ENCODE results near the gene FRMD1.

FRMD1 gene

DNA sequence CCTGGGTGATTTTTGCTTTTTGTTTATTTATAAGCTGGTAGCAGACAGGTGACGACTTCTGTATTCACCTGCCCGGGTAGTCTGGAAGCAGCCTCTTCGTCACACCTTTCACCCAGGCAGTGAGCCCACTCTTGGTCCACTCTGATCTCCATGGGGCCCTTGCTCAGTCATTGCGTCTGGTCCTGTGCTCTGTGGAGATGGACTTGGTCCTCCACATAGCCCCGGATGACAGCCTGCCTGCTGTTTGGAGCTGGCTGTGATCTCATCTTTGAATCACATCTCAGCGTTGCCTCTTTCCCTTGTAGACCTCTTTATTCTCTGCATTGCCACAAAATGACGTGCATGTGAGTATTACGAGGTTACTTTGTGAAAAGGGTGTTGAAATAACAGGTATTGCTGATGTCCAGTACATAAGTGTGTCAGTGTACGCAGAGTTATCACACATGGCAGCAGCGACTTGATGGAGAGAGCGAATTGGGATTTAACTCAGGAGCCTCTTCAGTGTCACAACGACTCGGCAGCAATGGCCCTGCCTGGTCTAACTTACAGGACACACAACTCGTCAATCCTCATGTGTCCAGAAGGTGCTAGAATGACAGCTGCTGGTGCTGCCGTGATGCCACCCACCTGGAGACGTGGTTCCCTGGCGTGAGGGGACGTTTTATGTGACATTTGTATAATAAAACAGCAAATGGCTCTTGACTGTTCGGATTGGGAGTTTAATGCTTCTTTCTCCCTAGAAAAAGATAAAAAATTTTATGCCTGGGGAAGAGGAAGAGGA, 24.2 kb upstream of the FRMD1 start:
- DNase-seq (ENCODE audit: insufficient read length, low spot score): no peak
- FAIRE-seq: no peak
- TF ChIP-seq TAF1 (IDR thresholded peaks at IDR 0.05; ENCODE audit: low read depth, low read length) (no peak), POLR2A (IDR thresholded peaks at IDR 0.05; ENCODE audit: low read depth, low read length) (no peak), PAX5 (IDR thresholded peaks at IDR 0.05; ENCODE audit: insufficient read depth, low read length, severe bottlenecking) (no peak), POU2F2 (IDR thresholded peaks at IDR 0.05; ENCODE audit: low read depth, low read length) (no peak), POLR2AphosphoS5 (IDR thresholded peaks at IDR 0.05; ENCODE audit: low read depth, low read length) (no peak), SPI1 (IDR thresholded peaks at IDR 0.05; ENCODE audit: low read depth, low read length) (no peak)

DNA sequence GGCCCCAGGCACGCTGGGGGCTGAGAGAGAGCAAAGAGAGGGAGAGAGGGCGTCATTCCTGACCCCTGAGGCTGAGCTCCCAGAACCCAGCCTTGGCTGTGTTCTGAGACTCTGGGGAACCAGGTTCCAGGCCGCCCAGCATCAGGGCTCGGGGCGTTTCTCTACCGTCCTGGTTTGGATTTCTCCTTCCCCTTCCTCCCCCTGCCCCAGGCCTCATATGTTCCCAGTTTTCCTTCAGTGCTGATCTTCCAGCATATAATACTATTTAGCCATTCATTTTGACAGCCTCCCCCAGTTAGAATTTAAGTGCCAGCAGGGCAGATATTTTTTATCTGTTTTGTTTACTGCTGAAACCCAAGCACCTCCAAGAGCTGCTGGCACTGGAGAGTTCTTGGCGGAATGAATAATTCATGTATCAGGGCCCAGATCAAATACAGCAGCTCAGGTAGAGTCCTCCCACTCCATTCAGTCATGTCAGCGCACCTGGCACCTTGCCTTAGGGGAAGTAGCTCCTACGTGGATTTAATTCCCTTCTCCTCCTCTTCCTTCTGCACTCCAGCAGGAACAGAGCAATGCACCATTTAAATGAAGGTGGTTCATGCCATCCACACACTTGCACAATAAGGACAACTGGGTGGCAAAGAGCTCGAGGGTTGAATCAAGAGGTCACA, 23.4 kb upstream of the FRMD1 start:
- TF ChIP-seq TAF1 (IDR thresholded peaks at IDR 0.05; ENCODE audit: low read depth, low read length) (no peak), POLR2A (IDR thresholded peaks at IDR 0.05; ENCODE audit: low read depth, low read length) (no peak), SPI1 (IDR thresholded peaks at IDR 0.05; ENCODE audit: low read depth, low read length) (no peak), POLR2AphosphoS5 (IDR thresholded peaks at IDR 0.05; ENCODE audit: low read depth, low read length) (no peak), POU2F2 (IDR thresholded peaks at IDR 0.05; ENCODE audit: low read depth, low read length) (no peak), PAX5 (IDR thresholded peaks at IDR 0.05; ENCODE audit: insufficient read depth, low read length, severe bottlenecking) (no peak)
- FAIRE-seq (no peak), DNase-seq (ENCODE audit: insufficient read length, low spot score) (no peak)

DNA sequence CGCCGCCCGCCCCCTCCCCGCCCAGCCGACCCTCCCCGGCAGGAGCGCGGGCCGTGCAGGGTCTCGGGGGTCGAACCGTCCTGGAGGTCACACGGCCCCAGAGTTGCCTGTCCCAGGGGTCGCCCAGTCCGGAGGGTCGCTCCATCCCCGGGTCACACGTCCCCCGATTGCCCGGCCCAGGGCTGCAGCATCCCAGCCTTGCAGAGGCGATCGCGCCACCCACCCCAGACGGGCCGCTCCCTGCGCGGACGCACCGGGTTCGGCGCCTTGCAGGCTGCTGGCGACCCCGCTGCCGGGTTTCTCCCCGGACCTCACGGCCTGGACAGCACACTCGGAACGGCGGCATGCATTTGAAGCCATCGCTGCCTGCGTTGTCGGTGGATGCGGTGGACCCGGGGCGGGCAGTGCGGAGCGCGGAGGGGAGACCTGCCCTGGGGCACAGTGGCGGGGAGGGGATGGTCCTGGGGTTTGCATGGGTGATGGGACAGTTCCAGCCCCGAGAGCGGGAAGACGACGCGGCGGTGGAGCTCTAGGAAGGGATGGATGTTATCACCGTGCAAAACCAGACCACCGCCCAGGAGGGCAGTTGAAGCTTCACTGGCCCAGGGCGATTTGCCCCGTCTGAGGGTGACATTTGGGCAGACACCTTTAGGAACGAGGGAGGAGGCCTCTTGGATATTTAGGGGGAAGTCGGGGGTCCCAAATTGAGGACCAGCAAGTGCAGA, 22.7 kb upstream of the FRMD1 start:
- DNase-seq (ENCODE audit: insufficient read length, low spot score): no peak
- no peak for FAIRE-seq
- no peak for TF ChIP-seq TAF1 (IDR thresholded peaks at IDR 0.05; ENCODE audit: low read depth, low read length)

DNA sequence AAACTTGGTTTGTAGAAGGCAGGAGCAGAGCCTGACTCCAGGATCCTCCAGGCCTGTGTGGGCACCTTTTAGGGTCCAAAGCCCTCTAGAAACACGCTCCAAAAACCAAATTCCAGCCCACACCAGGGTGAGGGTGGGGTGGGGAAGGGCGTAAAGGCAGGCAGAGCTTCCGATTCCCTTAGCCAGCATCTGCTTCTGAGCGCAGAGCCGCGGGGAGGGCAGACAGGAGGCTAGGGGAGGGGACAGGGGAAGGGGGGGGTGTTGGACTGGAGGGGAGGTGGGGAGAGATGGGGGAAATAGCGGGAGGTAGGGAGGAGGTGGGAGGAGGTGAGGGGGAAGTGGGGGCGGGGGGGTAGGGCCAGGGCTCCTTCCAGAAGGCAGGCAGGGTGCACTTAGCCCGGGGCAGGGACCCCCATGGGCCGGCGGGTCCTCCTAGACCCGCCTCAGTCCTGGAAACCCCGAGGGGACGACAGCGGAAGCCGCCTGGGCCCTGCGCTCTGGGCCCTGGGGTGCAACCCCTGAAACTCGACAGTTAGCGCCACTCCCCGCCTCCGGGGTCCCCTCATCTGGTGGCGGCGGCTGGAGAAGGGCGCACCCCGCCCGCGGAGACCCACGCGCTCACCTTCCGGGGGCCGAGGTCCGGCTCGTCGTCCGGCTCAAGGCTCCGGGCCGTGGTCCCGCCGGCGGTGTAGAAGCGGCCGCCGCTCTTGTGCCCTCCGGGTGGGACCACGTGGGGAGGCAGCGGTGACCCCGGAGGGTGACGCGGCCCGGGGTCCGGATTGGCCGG, 22.0 kb upstream of the FRMD1 start:
- FAIRE-seq: no peak
- TF ChIP-seq SPI1 (IDR thresholded peaks at IDR 0.05; ENCODE audit: low read depth, low read length): no peak
- TF ChIP-seq POU2F2 (IDR thresholded peaks at IDR 0.05; ENCODE audit: low read depth, low read length): no peak
- TF ChIP-seq POLR2AphosphoS5 (IDR thresholded peaks at IDR 0.05; ENCODE audit: low read depth, low read length): no peak
- no peak for TF ChIP-seq POLR2A (IDR thresholded peaks at IDR 0.05; ENCODE audit: low read depth, low read length)
- TF ChIP-seq PAX5 (IDR thresholded peaks at IDR 0.05; ENCODE audit: insufficient read depth, low read length, severe bottlenecking): no peak
- no peak for TF ChIP-seq TAF1 (IDR thresholded peaks at IDR 0.05; ENCODE audit: low read depth, low read length)
- DNase-seq (ENCODE audit: insufficient read length, low spot score): no peak

DNA sequence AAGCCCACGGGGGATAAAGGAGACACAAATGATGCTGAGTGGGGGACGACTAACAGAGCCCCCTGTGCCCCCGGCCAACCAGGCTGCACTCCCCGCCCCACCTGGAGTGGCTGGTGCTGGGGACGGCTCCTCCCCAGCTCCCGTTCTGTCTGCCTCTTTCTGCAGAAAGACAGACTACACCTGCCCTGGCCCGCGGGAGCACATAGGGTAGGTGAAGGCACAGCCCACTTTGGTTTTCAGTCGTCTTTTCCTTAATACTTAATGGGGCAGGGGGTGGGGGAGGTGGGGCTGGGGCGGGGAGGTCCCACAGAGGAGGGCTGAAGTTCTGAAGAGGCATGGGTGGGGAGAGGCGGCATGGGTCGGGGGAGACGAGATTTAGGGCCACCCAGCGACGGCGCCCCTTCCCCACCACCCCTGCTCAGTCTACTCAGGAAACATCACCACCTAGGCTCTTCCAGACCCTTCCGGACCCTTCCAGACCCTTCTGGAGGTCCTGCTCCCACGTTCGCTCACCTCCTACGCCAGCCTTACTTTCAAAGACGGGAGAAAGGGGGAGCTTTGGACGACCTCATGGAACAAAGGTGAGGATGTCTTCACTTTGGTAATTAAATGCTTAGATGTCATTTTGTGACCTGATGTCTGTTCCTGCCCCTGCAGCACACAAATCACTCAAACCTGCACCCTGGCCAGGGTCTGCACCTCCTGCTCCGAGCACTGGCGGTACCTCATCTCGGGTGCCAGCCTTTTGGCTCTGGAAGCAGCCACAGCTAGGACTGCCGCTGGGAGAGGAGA, 21.2 kb upstream of the FRMD1 start:
- no peak for DNase-seq (ENCODE audit: insufficient read length, low spot score)
- no peak for TF ChIP-seq POLR2A (IDR thresholded peaks at IDR 0.05; ENCODE audit: low read depth, low read length)
- TF ChIP-seq POLR2AphosphoS5 (IDR thresholded peaks at IDR 0.05; ENCODE audit: low read depth, low read length): no peak
- no peak for TF ChIP-seq SPI1 (IDR thresholded peaks at IDR 0.05; ENCODE audit: low read depth, low read length)
- TF ChIP-seq POU2F2 (IDR thresholded peaks at IDR 0.05; ENCODE audit: low read depth, low read length): no peak
- no peak for TF ChIP-seq TAF1 (IDR thresholded peaks at IDR 0.05; ENCODE audit: low read depth, low read length)
- no peak for TF ChIP-seq PAX5 (IDR thresholded peaks at IDR 0.05; ENCODE audit: insufficient read depth, low read length, severe bottlenecking)
- FAIRE-seq: no peak

DNA sequence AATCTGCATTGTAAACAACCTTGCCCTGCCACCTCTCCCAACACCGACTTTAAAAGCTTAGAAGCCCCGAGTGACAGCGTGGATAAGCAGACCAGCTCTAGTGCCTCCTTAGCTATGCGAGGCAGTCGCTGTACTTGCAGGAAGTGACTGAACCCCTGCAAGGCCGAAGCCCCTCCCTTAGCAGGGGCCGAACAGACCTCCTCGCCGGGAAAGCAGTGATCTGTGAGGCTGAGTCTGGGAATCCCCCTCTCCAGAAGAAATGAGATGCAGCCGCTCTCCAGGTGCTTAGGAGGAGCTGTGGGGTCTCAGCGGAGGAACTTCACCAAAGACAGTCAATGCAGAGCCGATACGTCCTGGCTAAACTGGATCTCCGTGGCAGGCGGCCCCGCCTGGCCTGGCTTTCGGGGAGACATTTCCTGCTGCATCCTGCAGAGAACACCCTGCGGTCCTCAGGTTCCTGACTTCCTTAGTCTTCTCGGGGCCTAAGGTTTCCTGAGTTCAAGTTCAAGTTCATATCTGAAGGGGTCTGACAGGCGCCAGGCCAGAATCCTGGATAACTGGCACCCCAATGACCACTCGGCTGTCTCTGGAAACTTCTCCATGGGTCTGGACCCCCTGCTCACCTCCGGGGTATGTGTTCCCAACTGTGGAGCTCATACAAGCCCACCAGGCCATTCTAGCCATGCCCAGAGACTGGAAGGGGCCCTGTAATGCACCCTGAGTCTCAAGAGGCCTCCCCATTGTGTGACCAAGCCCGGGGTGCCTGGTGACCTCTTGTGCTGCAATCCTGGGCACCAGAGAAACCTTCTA, 20.4 kb upstream of the FRMD1 start:
- DNase-seq (ENCODE audit: insufficient read length, low spot score) (no peak), FAIRE-seq (no peak)
- TF ChIP-seq POU2F2 (IDR thresholded peaks at IDR 0.05; ENCODE audit: low read depth, low read length) (no peak), SPI1 (IDR thresholded peaks at IDR 0.05; ENCODE audit: low read depth, low read length) (no peak), PAX5 (IDR thresholded peaks at IDR 0.05; ENCODE audit: insufficient read depth, low read length, severe bottlenecking) (no peak), POLR2AphosphoS5 (IDR thresholded peaks at IDR 0.05; ENCODE audit: low read depth, low read length) (no peak), POLR2A (IDR thresholded peaks at IDR 0.05; ENCODE audit: low read depth, low read length) (no peak), TAF1 (IDR thresholded peaks at IDR 0.05; ENCODE audit: low read depth, low read length) (no peak)

DNA sequence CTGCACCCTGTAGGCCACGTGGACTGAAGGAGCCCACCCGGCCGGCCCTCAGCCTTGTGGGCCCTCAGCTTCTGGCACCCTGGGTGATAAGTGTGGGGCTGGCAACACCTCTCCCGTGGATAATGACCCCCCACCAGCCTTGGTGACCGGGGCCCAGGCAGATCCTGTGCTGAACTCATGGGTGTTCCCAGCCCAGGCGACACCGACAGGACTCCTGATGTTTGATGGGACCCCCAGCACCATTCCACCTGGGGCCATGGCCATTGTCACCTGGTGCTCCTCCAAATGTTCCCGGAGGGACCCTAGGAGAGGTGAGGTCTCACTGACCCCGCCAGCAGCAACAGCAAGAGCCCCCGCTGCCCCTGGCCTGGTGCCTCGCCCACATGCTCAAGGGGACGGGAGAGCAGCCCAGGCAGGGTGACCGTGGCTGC, 19.4 kb upstream of the FRMD1 start:
- TF ChIP-seq SPI1 (IDR thresholded peaks at IDR 0.05; ENCODE audit: low read depth, low read length) (no peak), POLR2A (IDR thresholded peaks at IDR 0.05; ENCODE audit: low read depth, low read length) (no peak), POU2F2 (IDR thresholded peaks at IDR 0.05; ENCODE audit: low read depth, low read length) (no peak), PAX5 (IDR thresholded peaks at IDR 0.05; ENCODE audit: insufficient read depth, low read length, severe bottlenecking) (no peak), POLR2AphosphoS5 (IDR thresholded peaks at IDR 0.05; ENCODE audit: low read depth, low read length) (no peak), TAF1 (IDR thresholded peaks at IDR 0.05; ENCODE audit: low read depth, low read length) (no peak)
- FAIRE-seq: no peak
- no peak for DNase-seq (ENCODE audit: insufficient read length, low spot score)
